ENCODE data around the gene CASQ2. TPM values are rescaled to one million over a fixed set of nuclear protein-coding genes. Genes with fewer than 3 reads are reported as not detected.

CASQ2 gene
- total and polyA plus RNA-seq, 8 donors = 0.81 to 41.4 (median 7.9) TPM

- H3K36me3 ChIP-seq = peaks cover 25 to 73% (median 64%) of the 10 kb centered on the region in 4 donors
- H3K27me3 ChIP-seq = no peaks in the 10 kb centered on the region
- H3K4me3 ChIP-seq = no peak overlapping the region
- peaks cover 0 to 5% (median 0%) of the 10 kb centered on the region in 4 donors for H3K4me1 ChIP-seq
- 88 to 95% (median 94%) methylated on average over 13 to 14 of the region's 14 CpGs for WGBS, 5 donors
- TF ChIP-seq POLR2A (IDR thresholded peaks at IDR 0.05) (no peak), EP300 (IDR thresholded peaks at IDR 0.05) (no peak), POLR2AphosphoS5 (IDR thresholded peaks at IDR 0.05) (no peak), CTCF (IDR thresholded peaks at IDR 0.05) (no peak)
- intact Hi-C loops (cut with DNase I; ENCODE audit: low total_unique reads) = no loop called here
- H3K9me3 ChIP-seq = no peaks in the 10 kb centered on the region
- DNase-seq = no peak
- no peak overlapping the region for H3K27ac ChIP-seq
Measured at GRCh38 chr1:115685029-115685705, 83.3 kb downstream of the CASQ2 start.

GRCh38 chr1:115682792-115683191 is 85.7 kb downstream of the CASQ2 start:
- Histone ChIP-seq H3K4me3 (no peak overlapping the region), H3K4me1 (peaks cover 0 to 19% (median 14%) of the 10 kb centered on the region in 4 donors), H3K9me3 (no peaks in the 10 kb centered on the region), H3K27ac (no peak overlapping the region), H3K36me3 (peaks cover 24 to 54% (median 51%) of the 10 kb centered on the region in 4 donors), H3K27me3 (no peaks in the 10 kb centered on the region)
- no peak for TF ChIP-seq EP300 (IDR thresholded peaks at IDR 0.05)
- TF ChIP-seq CTCF (IDR thresholded peaks at IDR 0.05) = no peak
- no peak for TF ChIP-seq POLR2A (IDR thresholded peaks at IDR 0.05)
- no peak for TF ChIP-seq POLR2AphosphoS5 (IDR thresholded peaks at IDR 0.05)
- WGBS, 5 donors = 91 to 98% (median 97%) methylated on average over 4 of the region's 4 CpGs
- DNase-seq = no peak
- intact Hi-C loops (cut with DNase I; ENCODE audit: low total_unique reads) = no loop called here

GRCh38 chr1:115680730-115681111 is 87.8 kb downstream of the CASQ2 start:
- Histone ChIP-seq H3K27me3 (no peaks in the 10 kb centered on the region), H3K4me1 (peaks cover 0 to 35% (median 17%) of the 10 kb centered on the region in 4 donors), H3K9me3 (no peaks in the 10 kb centered on the region), H3K27ac (peak overlapping the region in 3 of 5 donors; percentile 35 to 78 (median 71)), H3K4me3 (no peak overlapping the region), H3K36me3 (peaks cover 24 to 35% (median 33%) of the 10 kb centered on the region in 4 donors)
- no peak for DNase-seq
- WGBS, 5 donors = 86 to 92% (median 90%) methylated on average over 5 of the region's 5 CpGs
- intact Hi-C loops (cut with DNase I; ENCODE audit: low total_unique reads) = no loop called here
- TF ChIP-seq POLR2A (IDR thresholded peaks at IDR 0.05) (no peak), EP300 (IDR thresholded peaks at IDR 0.05) (no peak), POLR2AphosphoS5 (IDR thresholded peaks at IDR 0.05) (no peak), CTCF (IDR thresholded peaks at IDR 0.05) (no peak)

GRCh38 chr1:115679141-115679611 is 89.3 kb downstream of the CASQ2 start:
- intact Hi-C loops (cut with DNase I; ENCODE audit: low total_unique reads) = no loop called here
- peaks cover 9 to 20% (median 18%) of the 10 kb centered on the region in 4 donors for H3K36me3 ChIP-seq
- H3K4me1 ChIP-seq = peaks cover 0 to 35% (median 17%) of the 10 kb centered on the region in 4 donors
- peak overlapping the region; percentile 35 to 78 (median 71) for H3K27ac ChIP-seq
- TF ChIP-seq POLR2AphosphoS5 (IDR thresholded peaks at IDR 0.05) (peak in 1 of 3 donors; percentile 12), EP300 (IDR thresholded peaks at IDR 0.05) (no peak)
- H3K9me3 ChIP-seq = no peaks in the 10 kb centered on the region
- no peak overlapping the region for H3K4me3 ChIP-seq
- DNase-seq = peak in 1 of 2 donors; percentile 64
- no peaks in the 10 kb centered on the region for H3K27me3 ChIP-seq
- WGBS, 5 donors = 39 to 76% (median 70%) methylated on average over 8 of the region's 8 CpGs

- TF ChIP-seq EP300 (IDR thresholded peaks at IDR 0.05) (no peak), POLR2AphosphoS5 (IDR thresholded peaks at IDR 0.05) (no peak), POLR2A (IDR thresholded peaks at IDR 0.05) (no peak), CTCF (IDR thresholded peaks at IDR 0.05) (no peak)
- Histone ChIP-seq H3K4me1 (peaks cover 0 to 43% (median 17%) of the 10 kb centered on the region in 4 donors), H3K9me3 (no peaks in the 10 kb centered on the region), H3K36me3 (peaks cover under 1 to 9% (median 8%) of the 10 kb centered on the region in 4 donors), H3K27me3 (no peaks in the 10 kb centered on the region), H3K27ac (peak overlapping the region in 4 of 5 donors; percentile 35 to 78 (median 60)), H3K4me3 (no peak overlapping the region)
- 72 to 83% (median 78%) methylated on average over 5 of the region's 5 CpGs for WGBS, 5 donors
- intact Hi-C loops (cut with DNase I; ENCODE audit: low total_unique reads) = no loop called here
- DNase-seq = no peak
Measured at GRCh38 chr1:115678141-115678540, 90.4 kb downstream of the CASQ2 start.
